Measurements from ENCODE around the gene THBS1. TPM values are rescaled to one million over a fixed set of nuclear protein-coding genes. Genes with fewer than 3 reads are reported as not detected.

THBS1 gene
- total RNA-seq, 1 donor from 2014 or later: 20.1 TPM

DNA sequence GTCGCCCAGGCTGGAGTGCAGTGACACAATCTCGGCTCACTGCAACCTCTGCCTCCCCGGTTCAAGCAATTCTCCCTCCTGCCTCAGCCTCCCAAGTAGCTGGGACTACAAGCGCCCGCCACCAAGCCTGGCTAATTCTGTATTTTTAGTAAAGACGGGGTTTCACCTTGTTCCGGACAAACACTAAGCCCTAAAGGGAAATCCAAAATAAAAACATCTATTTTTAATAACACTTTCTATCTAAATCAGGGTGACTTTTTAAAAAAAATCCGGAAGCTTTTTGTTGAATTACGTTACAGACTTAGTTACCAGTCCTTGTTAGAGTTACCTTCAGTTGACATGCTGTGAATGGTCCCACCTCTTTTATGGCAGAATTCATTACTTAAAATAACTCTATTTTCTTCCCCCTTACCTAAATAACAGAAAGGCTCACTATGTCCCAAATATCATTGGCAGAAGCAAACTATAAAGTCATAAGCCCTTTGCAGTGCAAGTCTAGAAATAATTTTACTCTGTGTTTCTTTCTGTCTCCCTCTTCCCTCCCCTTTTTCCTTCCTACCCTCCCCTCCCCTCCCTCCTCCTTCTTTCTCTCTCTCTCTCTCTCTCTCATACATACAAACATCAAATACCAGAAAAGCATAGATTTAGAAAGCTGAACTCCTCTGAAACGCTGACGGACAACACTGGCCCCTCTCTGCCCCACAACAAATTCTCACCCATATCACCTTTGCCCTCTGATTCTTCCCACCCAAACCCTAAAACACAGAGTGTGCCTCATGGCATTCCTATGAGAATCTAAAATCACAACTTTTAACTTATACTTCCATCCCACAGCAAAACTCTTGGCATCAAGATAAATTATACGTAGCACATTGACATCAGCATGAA lies 18.3 kb downstream of the THBS1 start:
- DNase-seq (ENCODE audit: low spot score) (no peak), ATAC-seq (no peak)

DNA sequence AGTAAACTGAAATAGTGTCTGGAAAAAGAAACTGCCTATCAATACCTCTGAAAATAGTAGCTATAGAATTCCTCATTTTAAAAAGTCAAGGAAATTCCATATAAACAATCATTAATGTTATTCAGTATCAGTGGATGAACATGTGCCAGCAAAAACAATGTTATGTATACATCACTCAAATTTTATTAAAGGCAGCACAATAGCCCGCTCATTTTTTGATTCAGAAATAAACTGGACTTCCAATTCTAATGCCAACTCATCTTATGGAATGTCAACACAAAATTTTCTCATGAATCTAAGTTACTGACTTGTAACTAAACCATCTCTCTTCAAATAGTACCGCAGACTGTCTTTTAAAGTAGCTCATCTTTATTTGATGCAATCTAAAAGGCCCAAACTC lies 19.0 kb downstream of the THBS1 start:
- ATAC-seq (no peak), DNase-seq (ENCODE audit: low spot score) (no peak)

- no peak for DNase-seq (ENCODE audit: low spot score)
- ATAC-seq: no peak
Observed at GRCh38 chr15:39602143-39602542, 21.3 kb downstream of the THBS1 start.

- no peak for DNase-seq (ENCODE audit: low spot score)
- no peak for ATAC-seq
Observed at GRCh38 chr15:39605146-39605545, 24.3 kb downstream of the THBS1 start.

DNA sequence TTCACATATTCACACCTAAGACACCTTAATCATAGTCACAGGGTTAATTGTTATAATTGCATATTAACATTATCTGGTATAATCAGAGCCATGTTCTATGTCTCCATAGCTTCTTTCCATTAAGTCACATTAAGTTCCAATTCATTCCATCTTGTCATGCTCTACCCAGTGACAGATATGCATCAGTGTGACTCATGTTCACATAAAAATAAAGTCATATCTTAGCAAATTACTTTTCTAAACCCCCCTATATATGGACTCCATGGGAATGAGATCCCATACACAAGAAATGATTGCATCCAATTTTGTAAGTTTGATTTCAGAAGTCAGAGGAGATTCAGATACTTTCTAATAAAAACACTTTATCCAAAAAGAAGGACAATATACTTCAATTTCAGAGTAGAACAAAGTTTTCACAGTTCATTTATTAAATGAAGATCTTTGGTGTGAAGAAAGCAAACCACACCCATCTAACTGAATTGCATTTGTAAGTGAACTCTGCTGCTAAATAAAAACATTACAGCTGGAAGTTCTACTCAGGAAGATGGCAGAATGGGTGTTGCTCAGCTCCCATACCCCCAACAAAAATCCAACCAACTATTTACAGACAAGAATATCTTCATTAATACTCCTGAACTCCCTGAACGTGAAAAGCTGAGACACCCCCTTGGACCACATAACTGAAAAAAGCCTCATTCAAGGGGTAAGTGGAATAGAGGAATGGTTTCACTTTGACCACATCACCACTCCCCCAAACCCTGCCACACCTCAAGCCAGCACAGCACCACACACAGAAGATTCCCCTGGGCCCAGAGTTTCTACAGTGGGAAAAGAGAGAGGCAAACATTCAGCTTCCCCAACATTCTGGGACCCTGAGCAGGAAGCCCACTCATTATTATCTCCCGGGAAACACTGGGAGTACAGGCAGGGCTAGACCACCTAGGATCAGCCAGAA lies 27.6 kb downstream of the THBS1 start:
- ATAC-seq: no peak
- DNase-seq (ENCODE audit: low spot score): no peak

GRCh38 chr15:39609166-39609916 lies 28.5 kb downstream of the THBS1 start:
- no peak for ATAC-seq
- DNase-seq (ENCODE audit: low spot score): no peak

- DNase-seq (ENCODE audit: low spot score): no peak
- no peak for ATAC-seq
Observed at GRCh38 chr15:39610665-39611064, 29.8 kb downstream of the THBS1 start.

GRCh38 chr15:39613271-39613670 lies 32.4 kb downstream of the THBS1 start:
- ATAC-seq (no peak), DNase-seq (ENCODE audit: low spot score) (no peak)

DNA sequence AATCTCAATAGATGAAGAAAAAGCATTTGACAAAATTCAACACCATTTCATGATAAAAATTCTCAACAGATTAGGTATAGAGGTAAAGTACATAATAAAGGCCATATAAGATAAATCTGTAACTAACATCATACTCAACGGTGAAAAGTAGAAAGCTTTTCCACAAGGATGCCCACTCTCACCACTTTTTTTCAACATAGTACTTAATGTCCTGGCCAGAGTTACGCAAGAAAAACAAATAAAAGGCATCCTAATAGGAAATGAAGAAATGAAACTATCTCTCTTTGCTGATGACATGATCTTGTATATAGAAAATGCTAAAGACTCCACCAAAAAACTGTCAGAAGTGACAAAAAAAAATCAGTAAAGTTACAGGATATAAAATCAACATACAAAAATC lies 33.0 kb downstream of the THBS1 start:
- ATAC-seq: no peak
- no peak for DNase-seq (ENCODE audit: low spot score)

DNA sequence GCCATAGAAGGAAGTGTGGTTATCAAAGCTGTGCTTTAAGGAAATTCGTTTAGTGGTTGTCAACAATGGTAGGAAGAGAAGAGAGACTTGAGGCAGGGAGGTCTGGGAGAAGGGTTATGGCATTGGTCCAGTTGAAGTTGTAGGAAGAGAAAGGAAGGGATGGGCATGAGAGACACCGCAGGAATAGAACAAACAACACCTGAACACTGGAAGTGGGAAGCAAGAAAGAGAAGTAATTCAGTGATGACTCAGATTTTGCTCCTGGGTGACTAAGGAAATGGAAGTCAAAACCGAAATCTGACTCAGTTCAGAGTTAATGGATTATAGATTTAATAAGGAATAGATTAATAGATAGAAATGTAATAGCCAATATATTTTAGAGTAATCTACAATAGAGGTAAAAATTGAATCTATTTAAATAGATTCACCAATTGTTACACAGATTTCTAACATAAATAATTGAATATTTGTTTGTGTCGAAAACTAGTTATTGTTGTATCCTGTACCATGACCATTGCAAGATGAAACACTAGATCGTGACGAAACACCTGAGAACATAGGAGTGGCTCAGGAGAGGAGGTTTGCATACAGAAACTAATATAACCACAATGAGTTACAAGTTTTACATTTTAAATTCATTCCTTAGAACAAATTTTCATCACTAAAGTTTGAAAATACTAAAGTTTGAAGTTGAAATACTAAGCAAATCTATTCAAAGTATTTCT lies 36.0 kb downstream of the THBS1 start:
- DNase-seq (ENCODE audit: low spot score): no peak
- no peak for ATAC-seq

GRCh38 chr15:39618063-39618823 lies 37.4 kb downstream of the THBS1 start:
- DNase-seq (ENCODE audit: low spot score): no peak
- peak; percentile 51 for ATAC-seq

GRCh38 chr15:39621210-39621609 lies 40.3 kb downstream of the THBS1 start:
- DNase-seq (ENCODE audit: low spot score) (no peak), ATAC-seq (no peak)

GRCh38 chr15:39621976-39622375 lies 41.1 kb downstream of the THBS1 start:
- DNase-seq (ENCODE audit: low spot score): no peak
- no peak for ATAC-seq

DNA sequence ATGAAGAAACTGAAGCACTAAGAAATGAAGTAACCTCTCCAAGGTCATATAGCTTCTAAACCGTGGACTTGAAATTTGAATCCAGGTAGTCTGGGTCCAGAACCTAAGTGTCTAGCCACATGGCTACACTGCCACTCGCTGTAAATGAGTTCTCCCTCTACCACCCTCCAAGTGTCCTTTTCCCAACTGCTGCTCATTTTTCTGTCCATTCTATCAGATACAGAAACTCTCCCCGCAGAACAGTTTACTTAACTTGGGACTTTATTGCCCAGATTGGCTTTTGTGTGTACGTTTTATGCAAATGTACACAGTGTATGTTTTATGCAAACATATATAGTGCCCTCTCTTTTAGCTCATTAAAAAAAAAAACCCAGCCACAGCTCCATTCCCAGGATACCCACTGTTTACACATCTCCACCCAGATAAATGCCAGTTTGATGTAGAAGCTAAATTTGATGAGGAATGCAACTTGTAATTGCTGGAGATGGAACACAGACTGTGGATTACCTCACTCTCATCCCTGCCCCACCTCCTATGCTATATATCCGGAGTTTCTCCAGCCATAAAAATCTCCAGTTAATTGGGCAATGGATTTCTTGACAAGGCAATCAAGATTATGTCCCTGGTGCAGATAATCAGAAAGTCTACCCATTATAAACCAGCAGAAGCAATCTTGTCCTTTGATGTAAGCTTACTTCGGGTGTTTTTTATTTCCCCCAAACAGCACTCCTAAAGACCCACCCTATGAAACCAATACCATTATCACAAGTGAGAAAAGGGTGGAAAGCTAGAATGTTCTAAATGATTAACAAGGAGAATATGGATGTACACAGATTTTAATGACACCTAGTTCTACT lies 42.0 kb downstream of the THBS1 start:
- ATAC-seq (no peak), DNase-seq (ENCODE audit: low spot score) (no peak)

GRCh38 chr15:39623529-39623931 lies 42.7 kb downstream of the THBS1 start:
- DNase-seq (ENCODE audit: low spot score) (no peak), ATAC-seq (no peak)

GRCh38 chr15:39624806-39625205 lies 43.9 kb downstream of the THBS1 start:
- ATAC-seq: peak; percentile 64
- DNase-seq (ENCODE audit: low spot score): no peak

DNA sequence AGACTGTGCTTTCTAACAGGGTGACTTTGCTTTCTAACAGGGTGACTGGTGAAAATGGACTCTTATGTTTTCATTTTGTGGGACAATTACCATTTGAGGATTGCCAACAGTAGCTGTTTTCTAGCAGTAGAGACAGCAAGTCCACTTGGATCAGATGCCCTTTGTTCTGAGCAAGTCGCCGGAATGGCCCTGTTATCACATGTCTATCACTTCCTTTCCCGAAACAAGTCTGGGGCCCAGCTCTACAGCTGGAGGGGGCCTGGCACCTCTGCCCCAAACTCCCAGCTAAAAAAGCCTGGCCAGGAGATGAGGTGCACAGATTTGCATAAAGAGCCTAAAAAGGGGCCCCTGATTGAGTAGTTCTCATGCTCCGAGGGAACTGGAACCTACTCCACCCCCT lies 44.6 kb downstream of the THBS1 start:
- ATAC-seq (no peak), DNase-seq (ENCODE audit: low spot score) (no peak)

GRCh38 chr15:39625856-39626255 lies 45.0 kb downstream of the THBS1 start:
- DNase-seq (ENCODE audit: low spot score): no peak
- ATAC-seq: no peak

Data from left lobe of liver (tissue), 2 donors.